Measurements from ENCODE around the gene GALNT18.

GALNT18 gene

DNA sequence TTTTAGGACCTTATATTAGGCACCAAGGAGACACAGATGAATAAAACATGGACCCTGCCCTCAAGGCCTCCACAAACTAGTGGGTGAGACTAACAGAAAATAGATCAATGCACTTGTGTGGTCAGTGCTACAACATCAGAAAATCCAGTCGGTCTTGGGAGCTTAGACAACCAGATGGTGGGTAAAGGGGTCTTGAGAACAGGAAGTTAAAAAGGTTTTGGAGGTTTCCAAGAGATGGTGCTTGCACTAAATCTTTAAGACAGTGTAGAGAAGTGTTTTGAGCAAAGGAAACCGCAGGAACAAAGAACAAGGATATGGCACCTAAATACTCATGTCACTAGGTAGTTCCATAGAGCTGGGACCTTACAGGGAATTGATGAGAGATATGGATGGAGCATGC, 56.2 kb downstream of the GALNT18 start:
- Histone ChIP-seq H3K9me3 (ENCODE audit: insufficient read depth, low read length) (no peaks in the 10 kb centered on the region), H3F3A (ENCODE audit: insufficient read depth) (no peaks in the 10 kb centered on the region), H3K36me3 (ENCODE audit: low read length) (no peaks in the 10 kb centered on the region), H3K9me2 (replicated peaks; ENCODE audit: insufficient read depth, low read length) (no peaks in the 10 kb centered on the region), H2AFZ (ENCODE audit: low read depth, low read length, severe bottlenecking) (no peak overlapping the region), H3K27ac (ENCODE audit: low read depth, low read length) (no peak overlapping the region), H4K20me1 (ENCODE audit: low read depth, low read length) (no peaks in the 10 kb centered on the region), H3K9ac (ENCODE audit: low read length) (no peak overlapping the region), H3K79me2 (ENCODE audit: insufficient read depth, low read length) (no peaks in the 10 kb centered on the region), H3K4me2 (ENCODE audit: low read depth, low read length, poor library complexity, severe bottlenecking) (no peak overlapping the region), H3K27me3 (ENCODE audit: low read length) (no peaks in the 10 kb centered on the region), H3K4me3 (ENCODE audit: insufficient read depth, low read length, poor library complexity, severe bottlenecking) (no peak overlapping the region)
- TF ChIP-seq CTCF (IDR thresholded peaks at IDR 0.05; ENCODE audit: insufficient read depth, low read length, poor library complexity, severe bottlenecking) (no peak), EZH2phosphoT487 (conservative IDR thresholded peaks at IDR 0.05; ENCODE audit: low read length) (no peak)

DNA sequence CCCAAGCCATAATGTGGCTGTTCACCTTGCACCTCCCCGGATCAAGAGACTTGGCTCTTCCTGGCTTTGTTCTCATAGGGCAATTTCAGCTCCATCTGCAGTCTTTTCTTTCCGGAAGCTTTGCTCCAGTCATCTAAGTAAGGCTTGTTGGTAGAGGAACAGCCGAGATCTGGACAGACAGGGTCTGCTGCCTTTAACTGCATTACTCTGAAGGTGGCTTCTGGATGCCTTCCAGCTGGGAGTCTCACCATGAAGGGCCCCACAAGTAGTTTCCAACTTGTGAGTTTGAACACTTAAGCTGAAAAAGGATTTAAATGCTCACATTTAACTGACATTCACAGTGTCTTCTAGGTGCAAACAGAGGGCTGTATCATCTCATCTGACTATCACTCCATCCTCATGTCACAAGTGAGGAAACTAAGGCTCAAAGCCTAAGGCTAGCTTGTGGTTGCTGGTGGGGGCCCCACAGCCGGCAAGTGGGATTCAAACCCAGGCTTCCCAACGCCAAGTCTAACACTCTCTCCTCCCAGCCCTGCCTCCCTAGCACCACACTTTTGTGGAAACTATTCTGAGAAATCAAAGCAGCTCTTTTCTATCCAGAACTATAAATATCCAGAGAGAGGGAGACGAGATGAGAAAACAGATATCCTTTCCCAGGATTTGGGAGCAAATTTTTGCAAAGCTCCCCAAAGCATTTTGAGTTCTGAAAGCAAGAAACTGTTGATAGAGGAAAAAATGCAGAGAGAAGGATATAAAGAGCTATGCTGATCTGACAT, 58.4 kb downstream of the GALNT18 start:
- H3K9ac ChIP-seq (ENCODE audit: low read length): no peak overlapping the region
- H3K4me2 ChIP-seq (ENCODE audit: low read depth, low read length, poor library complexity, severe bottlenecking): no peak overlapping the region
- H3K9me2 ChIP-seq (replicated peaks; ENCODE audit: insufficient read depth, low read length): no peaks in the 10 kb centered on the region
- no peaks in the 10 kb centered on the region for H3K36me3 ChIP-seq (ENCODE audit: low read length)
- H3K27ac ChIP-seq (ENCODE audit: low read depth, low read length): no peak overlapping the region
- no peak overlapping the region for H2AFZ ChIP-seq (ENCODE audit: low read depth, low read length, severe bottlenecking)
- no peaks in the 10 kb centered on the region for H4K20me1 ChIP-seq (ENCODE audit: low read depth, low read length)
- no peaks in the 10 kb centered on the region for H3F3A ChIP-seq (ENCODE audit: insufficient read depth)
- no peaks in the 10 kb centered on the region for H3K79me2 ChIP-seq (ENCODE audit: insufficient read depth, low read length)
- H3K9me3 ChIP-seq (ENCODE audit: insufficient read depth, low read length): no peaks in the 10 kb centered on the region
- no peaks in the 10 kb centered on the region for H3K27me3 ChIP-seq (ENCODE audit: low read length)
- TF ChIP-seq CTCF (IDR thresholded peaks at IDR 0.05; ENCODE audit: insufficient read depth, low read length, poor library complexity, severe bottlenecking): no peak
- no peak for TF ChIP-seq EZH2phosphoT487 (conservative IDR thresholded peaks at IDR 0.05; ENCODE audit: low read length)
- H3K4me3 ChIP-seq (ENCODE audit: insufficient read depth, low read length, poor library complexity, severe bottlenecking): no peak overlapping the region

GRCh38 chr11:11561991-11562390, 59.8 kb downstream of the GALNT18 start:
- Histone ChIP-seq H3K27me3 (ENCODE audit: low read length) (no peaks in the 10 kb centered on the region), H3K4me3 (ENCODE audit: insufficient read depth, low read length, poor library complexity, severe bottlenecking) (no peak overlapping the region), H3K36me3 (ENCODE audit: low read length) (no peaks in the 10 kb centered on the region), H2AFZ (ENCODE audit: low read depth, low read length, severe bottlenecking) (no peak overlapping the region), H3F3A (ENCODE audit: insufficient read depth) (no peaks in the 10 kb centered on the region), H3K27ac (ENCODE audit: low read depth, low read length) (no peak overlapping the region), H3K9ac (ENCODE audit: low read length) (no peak overlapping the region), H3K79me2 (ENCODE audit: insufficient read depth, low read length) (no peaks in the 10 kb centered on the region), H4K20me1 (ENCODE audit: low read depth, low read length) (no peaks in the 10 kb centered on the region), H3K9me3 (ENCODE audit: insufficient read depth, low read length) (no peaks in the 10 kb centered on the region), H3K4me2 (ENCODE audit: low read depth, low read length, poor library complexity, severe bottlenecking) (no peak overlapping the region), H3K9me2 (replicated peaks; ENCODE audit: insufficient read depth, low read length) (no peaks in the 10 kb centered on the region)
- TF ChIP-seq CTCF (IDR thresholded peaks at IDR 0.05; ENCODE audit: insufficient read depth, low read length, poor library complexity, severe bottlenecking) (no peak), EZH2phosphoT487 (conservative IDR thresholded peaks at IDR 0.05; ENCODE audit: low read length) (no peak)

Data from SU-DHL-6 (cell line).